ENCODE results near the gene GPSM1.

DNA sequence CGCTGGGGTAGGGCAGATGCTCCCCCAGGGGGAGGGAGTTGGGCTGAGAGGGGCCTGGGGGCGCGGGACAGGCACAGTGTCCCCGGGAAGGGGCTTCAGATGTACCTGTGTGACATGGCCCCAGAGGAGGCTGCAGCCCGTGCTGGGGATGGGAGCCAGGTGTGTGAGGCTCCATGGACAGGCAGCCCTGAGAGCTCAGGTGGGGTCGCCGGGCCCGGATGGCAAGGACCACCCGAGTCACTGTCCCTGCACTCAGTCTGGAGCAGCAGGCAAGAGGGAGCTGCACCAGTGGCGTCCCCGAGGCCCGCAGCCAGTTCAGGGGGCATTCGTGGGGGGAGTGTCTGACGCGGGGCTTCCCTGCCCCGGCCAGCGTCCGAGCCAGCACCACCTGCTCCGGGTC, 42.4 kb upstream of the GPSM1 start:
- TF ChIP-seq, protein P1, sequence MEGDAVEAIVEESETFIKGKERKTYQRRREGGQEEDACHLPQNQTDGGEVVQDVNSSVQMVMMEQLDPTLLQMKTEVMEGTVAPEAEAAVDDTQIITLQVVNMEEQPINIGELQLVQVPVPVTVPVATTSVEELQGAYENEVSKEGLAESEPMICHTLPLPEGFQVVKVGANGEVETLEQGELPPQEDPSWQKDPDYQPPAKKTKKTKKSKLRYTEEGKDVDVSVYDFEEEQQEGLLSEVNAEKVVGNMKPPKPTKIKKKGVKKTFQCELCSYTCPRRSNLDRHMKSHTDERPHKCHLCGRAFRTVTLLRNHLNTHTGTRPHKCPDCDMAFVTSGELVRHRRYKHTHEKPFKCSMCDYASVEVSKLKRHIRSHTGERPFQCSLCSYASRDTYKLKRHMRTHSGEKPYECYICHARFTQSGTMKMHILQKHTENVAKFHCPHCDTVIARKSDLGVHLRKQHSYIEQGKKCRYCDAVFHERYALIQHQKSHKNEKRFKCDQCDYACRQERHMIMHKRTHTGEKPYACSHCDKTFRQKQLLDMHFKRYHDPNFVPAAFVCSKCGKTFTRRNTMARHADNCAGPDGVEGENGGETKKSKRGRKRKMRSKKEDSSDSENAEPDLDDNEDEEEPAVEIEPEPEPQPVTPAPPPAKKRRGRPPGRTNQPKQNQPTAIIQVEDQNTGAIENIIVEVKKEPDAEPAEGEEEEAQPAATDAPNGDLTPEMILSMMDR (IDR thresholded peaks at IDR 0.05) = no peak
- TF ChIP-seq POLR2A (IDR thresholded peaks at IDR 0.05) (no peak), POLR2AphosphoS5 (IDR thresholded peaks at IDR 0.05) (no peak), EP300 (IDR thresholded peaks at IDR 0.05) (no peak)
